ENCODE measurements around the gene NCAPD2. TPM values are rescaled to one million over a fixed set of nuclear protein-coding genes. Genes with fewer than 3 reads are reported as not detected.

The NCAPD2 gene
- total and polyA plus RNA-seq, 2 of the 4 experiments (the other 2 are of a cell fraction), result 35.6 to 57.9 TPM

- dilution Hi-C loops (cut with HindIII; ENCODE audit: low sequenced_read_pairs, unreplicated experiment) (no loop called here), in situ Hi-C loops (cut with MboI; ENCODE audit: low sequenced_read_pairs) (no loop called here), intact Hi-C loops (cut with micrococcal nuclease) (no loop called here)
- Histone ChIP-seq H3K23ac (ENCODE audit: low read depth, low read length) (no peak overlapping the region), H3K4me1 (ENCODE audit: control insufficient read depth, insufficient read depth, low read length) (no peaks in the 10 kb centered on the region), H4K20me1 (ENCODE audit: insufficient read depth, low read length) (peaks cover 11% of the 10 kb centered on the region), H3K18ac (ENCODE audit: low read depth, low read length) (no peak overlapping the region), H2BK15ac (ENCODE audit: low read depth, low read length) (no peak overlapping the region), H4K91ac (ENCODE audit: insufficient read depth, low read depth, low read length) (no peak overlapping the region), H3K4me3 (ENCODE audit: insufficient read depth, low read depth, low read length) (no peak overlapping the region), H4K8ac (ENCODE audit: low read depth in 2 of 2, low read length in 2 of 2) (no peak overlapping the region), H4K5ac (ENCODE audit: low read depth, low read length) (no peak overlapping the region), H2AFZ (replicated peaks; ENCODE audit: low read length, poor library complexity) (no peak overlapping the region), H3K14ac (replicated peaks; ENCODE audit: low read depth, low read length) (no peak overlapping the region), H3K4me2 (ENCODE audit: low read depth, low read length) (no peak overlapping the region), H3K56ac (ENCODE audit: extremely low read depth, insufficient read depth, low read length) (no peak overlapping the region), H3K4ac (ENCODE audit: low read depth, low read length) (no peak overlapping the region), H2AK5ac (ENCODE audit: low read depth, low read length) (no peak overlapping the region), H3K79me1 (ENCODE audit: low read depth in 1 of 2, low read length in 2 of 2) (peaks cover 32 to 56% of the 10 kb centered on the region in 2 experiments), H3K9me3 (ENCODE audit: control insufficient read depth, insufficient read depth, low read length) (no peaks in the 10 kb centered on the region), H3K27me3 (ENCODE audit: control insufficient read depth, insufficient read depth, low read length) (no peaks in the 10 kb centered on the region), H3K36me3 (ENCODE audit: control insufficient read depth, insufficient read depth, low read length) (peaks cover 45% of the 10 kb centered on the region), H3K27ac (ENCODE audit: insufficient read depth, low read length) (no peak overlapping the region), H2BK120ac (ENCODE audit: low read depth, low read length) (no peak overlapping the region), H2BK5ac (ENCODE audit: low read depth, low read length, poor library complexity, severe bottlenecking) (no peak overlapping the region), H2AK9ac (replicated peaks; ENCODE audit: low read depth, low read length, poor library complexity) (peak overlapping the region; percentile 62), H3K9me1 (ENCODE audit: insufficient read depth, low read length) (peaks cover 4% of the 10 kb centered on the region; the same call in 1 of the 2 replicates), H2BK20ac (ENCODE audit: low read depth, low read length) (no peak overlapping the region), H3K9ac (ENCODE audit: low read depth, low read length) (no peak overlapping the region)
- TF ChIP-seq BHLHE40 (IDR thresholded peaks at IDR 0.05; ENCODE audit: low read depth, low read length), result no peak
- TF ChIP-seq CEBPB (IDR thresholded peaks at IDR 0.05; ENCODE audit: low read depth, low read length), result no peak
- no peak for TF ChIP-seq FOS (IDR thresholded peaks at IDR 0.05; ENCODE audit: low read depth, low read length)
- TF ChIP-seq USF2 (IDR thresholded peaks at IDR 0.05; ENCODE audit: low read depth, low read length), result no peak
- ChIA-PET POLR2A (ENCODE audit: unreplicated experiment) (no interaction called here), CTCF (interaction anchor here (1.0 kb wide), 1 partner anchor 81 kb away, joined by 4 read pairs; no protein-coding TSS in a partner anchor)
- WGBS, 2 experiments (ENCODE audit: extremely low coverage in 2 of 2, insufficient read length in 1 of 2), result 94% methylated on average over 3 of the region's 10 CpGs; no CpG with 5 or more reads in 1 of the 2 experiments
- no TSS peak for BruUV-seq (replicated peaks)
- no peak for ATAC-seq (ENCODE audit: low read depth)
- DNase-seq, result no peak
Observed at GRCh38 chr12:6562881-6563280, 69.0 kb downstream of the NCAPD2 start.
